H1 (cell line): ENCODE data around the gene BSCL2. TPM values are rescaled to one million over a fixed set of nuclear protein-coding genes. Genes with fewer than 3 reads are reported as not detected.

ENCODE experiments used
- CTCF ChIA-PET: fragments of 300-600 bp; sonication (Branson Sonifier 250); formaldehyde crosslinking; loops from one replicate; lab custom pipeline; 2021; ENCODE audit not compliant: partially characterized antibody; lab: Charles Lee
- POLR2A ChIA-PET: fragments of 300-600 bp; sonication (Branson Sonifier 250); formaldehyde crosslinking; loops from one replicate; lab custom pipeline; 2021; ENCODE audit warnings: inconsistent platforms; ENCODE audit not compliant: partially characterized antibody; lab: Charles Lee
- DNase-seq, 2 experiments: peaks; one replicate each; pipeline versions ENCODE4 v3.0.0 to v3.0.0-alpha.2; 2010 to 2022; ENCODE audit warnings: low spot score in 2 of 2, low read depth in 1 of 2, mixed read lengths in 1 of 2
- FAIRE-seq: peaks from 2 replicates; lab custom pipeline; 2011; peaks lifted over from hg19 to GRCh38; lab: Jason Lieb, UNC
- H2AFZ ChIP-seq: 2 replicates; pipeline ENCODE4 v1.8.1; 2012; ENCODE audit warnings: low read length, inconsistent platforms
- H2AK5ac ChIP-seq: 2 replicates; pipeline ENCODE4 v1.6.1; 2013; ENCODE audit warnings: low read depth, low read length
- H2BK120ac ChIP-seq: replicated peaks from 2 replicates; pipeline ENCODE3; 2013; ENCODE audit warnings: low read depth, low read length, inconsistent platforms
- H2BK12ac ChIP-seq: 2 replicates; pipeline ENCODE4 v1.6.1; 2013; ENCODE audit warnings: low read depth, low read length
- H2BK15ac ChIP-seq: 2 replicates; pipeline ENCODE4 v1.6.1; 2013; ENCODE audit warnings: low read length
- H2BK20ac ChIP-seq: 2 replicates; pipeline ENCODE4 v1.6.1; 2013; ENCODE audit warnings: low read length
- H2BK5ac ChIP-seq: 2 replicates; pipeline ENCODE4 v1.6.1; 2013; ENCODE audit warnings: low read depth, low read length
- H3K14ac ChIP-seq: 2 replicates; pipeline ENCODE4 v1.6.1; 2013; ENCODE audit warnings: inconsistent platforms; ENCODE audit not compliant: insufficient read length
- H3K18ac ChIP-seq: 2 replicates; pipeline ENCODE4 v1.6.1; 2013; ENCODE audit warnings: low read length; ENCODE audit errors: extremely low read depth
- H3K23ac ChIP-seq: 2 replicates; pipeline ENCODE4 v1.6.1; 2013; ENCODE audit warnings: inconsistent platforms; ENCODE audit not compliant: insufficient read length
- H3K23me2 ChIP-seq: 2 replicates; pipeline ENCODE4 v1.6.1; 2013; ENCODE audit warnings: low read depth, low read length
- H3K27ac ChIP-seq: 2 replicates; pipeline ENCODE4 v1.6.1; 2011; ENCODE audit warnings: low read depth, low read length, inconsistent platforms
- H3K27me3 ChIP-seq, 4 experiments: replicated peaks in 1 of 4; 1 replicate in 1 of 4; 2 replicates in 3 of 4; pipeline versions ENCODE4 v1.6.1 to v1.8.1; 2011 to 2013; ENCODE audit warnings: low read length in 3 of 4, mild to moderate bottlenecking in 3 of 4, inconsistent platforms in 2 of 4, mixed read lengths in 2 of 4, moderate library complexity in 1 of 4; ENCODE audit not compliant: control insufficient read depth in 3 of 4, insufficient read depth in 3 of 4; ENCODE audit errors: extremely low read depth in 1 of 4
- H3K36me3 ChIP-seq, 4 experiments: 2 replicates each; pipeline versions ENCODE4 v1.6.1 to v1.8.1; 2011 to 2013; ENCODE audit warnings: mild to moderate bottlenecking in 4 of 4, low read length in 3 of 4, moderate library complexity in 2 of 4, control low read depth in 1 of 4, inconsistent platforms in 1 of 4; ENCODE audit not compliant: insufficient read depth in 4 of 4, control insufficient read depth in 2 of 4
- H3K4ac ChIP-seq: replicated peaks from 2 replicates; pipeline ENCODE3; 2013; ENCODE audit warnings: low read length, low read depth, mixed read lengths, inconsistent platforms; ENCODE audit not compliant: insufficient read length
- H3K4me1 ChIP-seq, 4 experiments: replicated peaks in 1 of 4; 1 replicate in 1 of 4; 2 replicates in 3 of 4; pipeline versions ENCODE4 v1.6.1 to v1.8.1; 2011 to 2013; ENCODE audit warnings: low read length in 3 of 4, inconsistent platforms in 2 of 4, mixed read lengths in 1 of 4; ENCODE audit not compliant: insufficient read depth in 4 of 4, control insufficient read depth in 3 of 4
- H3K4me2 ChIP-seq, 2 experiments: 2 replicates each; pipeline versions ENCODE4 v1.6.1 to v1.8.1; 2011 to 2013; ENCODE audit warnings: low read depth in 2 of 2, low read length in 2 of 2, control low read depth in 1 of 2, inconsistent platforms in 1 of 2, mild to moderate bottlenecking in 1 of 2; ENCODE audit not compliant: insufficient read depth in 1 of 2
- H3K4me3 ChIP-seq, 4 experiments: fragments of 200-600, 300-600 bp in 1 of 4; sonication (generic), shearing (Covaris generic), sonication (Bioruptor Twin) in 1 of 4; 2 replicates each; pipeline versions ENCODE4 v1.5.1 to v1.8.1; 2011 to 2016; ENCODE audit warnings: low read length in 4 of 4, low read depth in 3 of 4, control low read depth in 2 of 4, inconsistent platforms in 2 of 4, mild to moderate bottlenecking in 2 of 4, mixed read lengths in 1 of 4, moderate library complexity in 1 of 4; ENCODE audit not compliant: insufficient read depth in 2 of 4; ENCODE audit errors: extremely low read depth in 1 of 4
- H3K56ac ChIP-seq: replicated peaks from 2 replicates; pipeline ENCODE3; 2013; ENCODE audit warnings: low read depth, mild to moderate bottlenecking, mixed read lengths, low read length, inconsistent platforms; ENCODE audit not compliant: insufficient read length
- H3K79me1 ChIP-seq: 2 replicates; pipeline ENCODE4 v1.6.1; 2013; ENCODE audit warnings: low read depth, low read length, control low read depth
- H3K79me2 ChIP-seq, 2 experiments: 2 replicates each; pipeline versions ENCODE4 v1.6.1 to v1.8.1; 2012 to 2013; ENCODE audit warnings: low read length in 2 of 2, mild to moderate bottlenecking in 2 of 2, inconsistent platforms in 1 of 2; ENCODE audit not compliant: insufficient read depth in 2 of 2, control insufficient read depth in 1 of 2
- H3K9ac ChIP-seq, 4 experiments: replicated peaks in 1 of 4; 1 replicate in 1 of 4; 2 replicates in 3 of 4; pipeline versions ENCODE4 v1.6.1 to v1.8.1; 2011 to 2013; ENCODE audit warnings: low read depth in 3 of 4, low read length in 3 of 4, control low read depth in 2 of 4, mild to moderate bottlenecking in 2 of 4, moderate library complexity in 2 of 4, inconsistent platforms in 1 of 4; ENCODE audit errors: extremely low read depth in 1 of 4
- H3K9me3 ChIP-seq, 2 experiments: 2 replicates each; pipeline versions ENCODE4 v1.6.1 to v1.8.1; 2012 to 2013; ENCODE audit warnings: mild to moderate bottlenecking in 2 of 2, moderate library complexity in 2 of 2, control low read depth in 1 of 2, inconsistent platforms in 1 of 2, low read depth in 1 of 2, low read length in 1 of 2, mixed read lengths in 1 of 2; ENCODE audit not compliant: insufficient read depth in 2 of 2
- H4K20me1 ChIP-seq, 2 experiments: replicated peaks in 1 of 2; 2 replicates each; pipeline versions ENCODE3 to v1.8.1; 2011 to 2013; ENCODE audit warnings: inconsistent platforms in 2 of 2, low read length in 2 of 2, mild to moderate bottlenecking in 1 of 2; ENCODE audit not compliant: insufficient read depth in 2 of 2, control insufficient read depth in 1 of 2
- H4K5ac ChIP-seq: 2 replicates; pipeline ENCODE4 v1.6.1; 2013; ENCODE audit warnings: low read length, low read depth, mixed read lengths, inconsistent platforms; ENCODE audit not compliant: insufficient read length
- H4K8ac ChIP-seq: 2 replicates; pipeline ENCODE4 v1.8.0; 2013; ENCODE audit warnings: mild to moderate bottlenecking, moderate library complexity, low read length, inconsistent platforms; ENCODE audit not compliant: insufficient read depth; ENCODE audit errors: extremely low read depth
- H4K91ac ChIP-seq: replicated peaks from 2 replicates; pipeline ENCODE3; 2013; ENCODE audit warnings: low read length, mixed read lengths, inconsistent platforms; ENCODE audit not compliant: insufficient read length
- CHD2 ChIP-seq: IDR thresholded peaks from 2 replicates; pipeline ENCODE4 v1.6.1; 2012; ENCODE audit warnings: low read length, improper control_type of control experiment
- CTBP2 ChIP-seq: IDR thresholded peaks from 2 replicates; pipeline ENCODE4 v1.7.0; 2011; ENCODE audit warnings: borderline replicate concordance, mild to moderate bottlenecking, moderate library complexity, mixed read lengths, low read length; ENCODE audit not compliant: insufficient read depth, insufficient read length
- CTCF ChIP-seq, 3 experiments: IDR thresholded peaks; 1 replicate in 2 of 3; 2 replicates in 1 of 3; pipeline versions ENCODE4 v1.5.1 to v1.6.1; 2011; ENCODE audit warnings: low read length in 3 of 3, mild to moderate bottlenecking in 3 of 3, inconsistent platforms in 2 of 3, low read depth in 1 of 3, moderate library complexity in 1 of 3; ENCODE audit not compliant: insufficient read depth in 1 of 3; ENCODE audit errors: control extremely low read depth in 1 of 3
- FOSL1 ChIP-seq: IDR thresholded peaks from 2 replicates; pipeline ENCODE4 v1.6.1; 2011; ENCODE audit warnings: mild to moderate bottlenecking, low read depth, low read length, moderate library complexity; ENCODE audit not compliant: insufficient read depth
- JUN ChIP-seq: IDR thresholded peaks from 2 replicates; pipeline ENCODE4 v1.6.1; 2011; ENCODE audit warnings: low read depth, mild to moderate bottlenecking, improper control_type of control experiment, low read length
- KDM5A ChIP-seq: fragments of 200-600 bp; IDR thresholded peaks from 2 replicates; pipeline ENCODE4 v1.7.1; 2012; ENCODE audit warnings: mild to moderate bottlenecking, low read length, inconsistent platforms, mixed read lengths
- MAFK ChIP-seq: IDR thresholded peaks from 2 replicates; pipeline ENCODE4 v1.6.1; 2012; ENCODE audit warnings: low read depth, mild to moderate bottlenecking, improper control_type of control experiment, low read length
- POLR2A ChIP-seq, 2 experiments: IDR thresholded peaks; 1 replicate in 1 of 2; 2 replicates in 1 of 2; pipeline ENCODE4 v1.6.1; 2011; ENCODE audit warnings: low read depth in 2 of 2, low read length in 2 of 2, mild to moderate bottlenecking in 2 of 2; ENCODE audit errors: control extremely low read depth in 1 of 2
- RBBP5 ChIP-seq: IDR thresholded peaks from 2 replicates; pipeline ENCODE4 v1.7.1; 2012; ENCODE audit warnings: low read depth, mild to moderate bottlenecking, inconsistent platforms, low read length, moderate library complexity, borderline replicate concordance
- RXRA ChIP-seq: IDR thresholded peaks from 2 replicates; pipeline ENCODE4 v1.6.1; 2011; ENCODE audit warnings: low read depth, mild to moderate bottlenecking, low read length, moderate library complexity; ENCODE audit not compliant: insufficient read depth
- TBP ChIP-seq: IDR thresholded peaks from 2 replicates; pipeline ENCODE4 v1.6.1; 2011; ENCODE audit warnings: low read depth, low read length, improper control_type of control experiment
- WGBS, 2 experiments: shearing (Covaris generic) in 1 of 2; methylation state at CpG; one replicate each; pipeline versions ENCODE4 v1.1.6 to v1.1.7; 2013 to 2015; ENCODE audit warnings: low lambda C conversion rate in 2 of 2, mixed read lengths in 2 of 2, inconsistent platforms in 1 of 2, low coverage in 1 of 2, missing lambda C conversion rate in 1 of 2; ENCODE audit not compliant: insufficient replicate concordance in 2 of 2, insufficient coverage in 1 of 2, insufficient read length in 1 of 2; ENCODE audit errors: extremely low coverage in 1 of 2, missing lambda C conversion rate in 1 of 2; 5-methylcytosine and 5-hydroxymethylcytosine counted together
- polyA plus RNA-seq, 7 experiments: library from polyadenylated mRNA; depleted of rRNA in 3 of 7; stranded (reverse) in 5 of 7; unstranded in 2 of 7; fragments of >200 nt in 5 of 7; fragments of 200-250 nt in 2 of 7; gene quantifications; 1 replicate in 5 of 7; 2 replicates in 1 of 7; 4 replicates in 1 of 7; pipeline versions ENCODE4 v1.2.1 to v1.2.3, GENCODE V29; 2011 to 2013; ENCODE audit warnings: missing spikeins in 2 of 7, mixed read lengths in 2 of 7
- total RNA-seq: library from RNA; stranded (reverse); fragmentation: NEBNext Ultra II Directional; extraction: Animal tissue kit (Norgen Biotek cat#: 25700); gene quantifications from 2 replicates; pipeline ENCODE4 v1.2.1, GENCODE V29; 2021

The BSCL2 gene
- total and polyA plus RNA-seq, 2 of the 8 experiments (the other 6 are each of a cell fraction or from before 2014, with no cell fraction given): 59.5 to 264 TPM

- Histone ChIP-seq H4K20me1 (peaks cover 3 to 23% of the 10 kb centered on the region in 2 experiments), H4K8ac (no peak overlapping the region; the same call in 1 of the 2 replicates), H3K4me3 (no peak overlapping the region), H3K79me1 (peaks cover 7% of the 10 kb centered on the region), H3K9ac (no peak overlapping the region; a peak in 1 of 7 replicates), H3K23me2 (peaks cover 8% of the 10 kb centered on the region), H3K4me2 (no peak overlapping the region), H3K27me3 (no peaks in the 10 kb centered on the region), H3K9me3 (no peaks in the 10 kb centered on the region), H3K4me1 (no peaks in the 10 kb centered on the region; a peak in 2 of 7 replicates), H2AK5ac (no peak overlapping the region), H2BK120ac (no peak overlapping the region), H2BK5ac (no peak overlapping the region), H3K36me3 (peaks cover 0 to 17% (median 7%) of the 10 kb centered on the region in 4 experiments; a peak in 5 of 8 replicates), H3K27ac (no peak overlapping the region), H2BK15ac (no peak overlapping the region), H2AFZ (no peak overlapping the region), H3K79me2 (peaks cover 15 to 40% of the 10 kb centered on the region in 2 experiments), H3K56ac (no peak overlapping the region), H2BK20ac (no peak overlapping the region), H4K91ac (no peak overlapping the region), H3K18ac (no peak overlapping the region), H3K14ac (no peak overlapping the region), H4K5ac (no peak overlapping the region), H2BK12ac (no peak overlapping the region), H3K4ac (no peak overlapping the region), H3K23ac (no peak overlapping the region)
- 94% methylated on average over 11 of the region's 11 CpGs; no CpG with 5 or more reads in 1 of the 2 experiments for WGBS, 2 experiments
- DNase-seq (no peak), FAIRE-seq (no peak)
- ChIA-PET POLR2A (interaction anchor here (0.6 to 50.4 kb wide), 8 partner anchors 7 to 337 kb away, joined by 3 to 2041 read pairs (median 20); partner anchors contain the start of genes B3GAT3, BSCL2, C11orf98 and CSKMT), CTCF (interaction anchor here (0.6 to 3.2 kb wide), 9 partner anchors 14 to 1199 kb away, joined by 3 to 14 read pairs (median 3); partner anchors contain the start of gene LRRN4CL)
- TF ChIP-seq RBBP5 (no peak), CTBP2 (no peak), KDM5A (no peak), TBP (no peak), JUN (no peak), FOSL1 (no peak), RXRA (no peak), MAFK (no peak), CTCF (IDR thresholded peaks at IDR 0.05; ENCODE audit: control extremely low read depth in 1 of 3, insufficient read depth in 1 of 3, low read depth in 1 of 3, low read length in 3 of 3) (no peak), CHD2 (no peak), POLR2A (IDR thresholded peaks at IDR 0.05; ENCODE audit: control extremely low read depth in 1 of 2, low read depth in 2 of 2, low read length in 2 of 2) (no peak)
Measured at GRCh38 chr11:62649486-62649885, 57.7 kb downstream of the BSCL2 start.
